ENCODE data around the gene FARS2.

Gene FARS2

GRCh38 chr6:5814901-5815300 lies 553.6 kb downstream of the FARS2 start:
- no peak for TF ChIP-seq CTCF (IDR thresholded peaks at IDR 0.05; ENCODE audit: low read depth, low read length, missing control alignments)
- no peak overlapping the region for H3K4me3 ChIP-seq (ENCODE audit: low read depth, low read length)
- no peak for DNase-seq (ENCODE audit: low read depth)

GRCh38 chr6:5817869-5818268 lies 556.6 kb downstream of the FARS2 start:
- no peak for DNase-seq (ENCODE audit: low read depth)
- TF ChIP-seq CTCF (IDR thresholded peaks at IDR 0.05; ENCODE audit: low read depth, low read length, missing control alignments) = no peak
- H3K4me3 ChIP-seq (ENCODE audit: low read depth, low read length) = no peak overlapping the region

GRCh38 chr6:5818959-5819358 lies 557.6 kb downstream of the FARS2 start:
- DNase-seq (ENCODE audit: low read depth) = no peak
- no peak for TF ChIP-seq CTCF (IDR thresholded peaks at IDR 0.05; ENCODE audit: low read depth, low read length, missing control alignments)

More at GRCh38 chr6:5818959-5819358, 557.6 kb downstream of the FARS2 start:
- no peak overlapping the region for H3K4me3 ChIP-seq (ENCODE audit: low read depth, low read length)

Data from GM12864 (cell line).